HepG2 (cell line): ENCODE results near the gene SHISAL1.

Experiments
- ARID3A ChIP-seq: IDR thresholded peaks from 2 replicates; pipeline ENCODE4 v1.6.1; 2012; ENCODE audit warnings: low read depth, low read length, improper control_type of control experiment
- BHLHE40 ChIP-seq: IDR thresholded peaks from 2 replicates; pipeline ENCODE4 v1.6.1; 2011; ENCODE audit warnings: low read length, improper control_type of control experiment
- EZH2 ChIP-seq: conservative IDR thresholded peaks from 2 replicates; pipeline ENCODE4 v1.6.1; 2012; ENCODE audit warnings: mild to moderate bottlenecking, low read depth, low read length, moderate library complexity
- POLR2A ChIP-seq, 2 experiments: IDR thresholded peaks; 2 replicates each; pipeline ENCODE4 v1.6.1; 2011; ENCODE audit warnings: low read depth in 2 of 2, low read length in 2 of 2, mild to moderate bottlenecking in 1 of 2, moderate library complexity in 1 of 2; ENCODE audit not compliant: insufficient read depth in 1 of 2
- THAP7 ChIP-seq: sonication (generic); formaldehyde crosslinking; IDR thresholded peaks from 2 replicates; pipeline ENCODE4 v1.8.1; 2023; ENCODE audit warnings: mild to moderate bottlenecking, missing genetic modification reagents
- ZNF660 ChIP-seq: sonication (generic); formaldehyde crosslinking; IDR thresholded peaks from 2 replicates; pipeline ENCODE4 v1.5.1; 2020; ENCODE audit warnings: mild to moderate bottlenecking, low read depth, missing genetic modification reagents, borderline replicate concordance

- TF ChIP-seq BHLHE40 (no peak), EZH2 (no peak), POLR2A (IDR thresholded peaks at IDR 0.05; ENCODE audit: insufficient read depth in 1 of 2, low read depth in 2 of 2, low read length in 2 of 2) (no peak), ARID3A (no peak), THAP7 (CRISPR knock-in tag) (no peak), ZNF660 (CRISPR knock-in tag) (no peak)
Observed at GRCh38 chr22:44304354-44304753, 8.4 kb downstream of the SHISAL1 start.
